ENCODE results near the gene RNF39. TPM values are rescaled to one million over a fixed set of nuclear protein-coding genes. Genes with fewer than 3 reads are reported as not detected.

Gene RNF39
- total and polyA plus RNA-seq, 2 donors (not counting 3 experiments of a cell fraction or from before 2014, with no cell fraction given) = not detected

GRCh38 chr6:30122515-30122914 lies 46.9 kb upstream of the RNF39 start:
- ChIA-PET POLR2A (no interaction called here), CTCF (interaction anchor here (0.6 to 2.5 kb wide), 3 partner anchors 9 to 10 kb away, joined by 4 to 13 read pairs (median 5); no protein-coding TSS in a partner anchor)
- FAIRE-seq (no peak), DNase-seq (ENCODE audit: low read depth, low spot score) (no peak)
- no TSS peak for BruUV-seq (replicated peaks)
- Histone ChIP-seq H2AFZ (ENCODE audit: low read depth, low read length) (no peak overlapping the region), H3K4me3 (replicated peaks in 1 of 3; ENCODE audit: insufficient read depth in 1 of 3, low read depth in 1 of 3, low read length in 3 of 3) (no peak overlapping the region), H3K79me2 (ENCODE audit: control insufficient read depth, insufficient read depth, low read length) (no peaks in the 10 kb centered on the region), H3K27me3 (ENCODE audit: control insufficient read depth in 2 of 2, insufficient read depth in 2 of 2, low read length in 2 of 2) (peaks cover 24% of the 10 kb centered on the region in 2 experiments), H3K36me3 (ENCODE audit: control insufficient read depth in 2 of 2, extremely low read depth in 1 of 2, insufficient read depth in 2 of 2, low read length in 2 of 2) (no peaks in the 10 kb centered on the region), H3K4me2 (ENCODE audit: insufficient read depth, low read length) (no peak overlapping the region), H3K9ac (replicated peaks; ENCODE audit: extremely low read depth, insufficient read depth, low read length) (no peak overlapping the region), H3K9me3 (replicated peaks; ENCODE audit: control insufficient read depth, insufficient read depth, low read length) (no peaks in the 10 kb centered on the region), H3K27ac (ENCODE audit: insufficient read depth, low read depth, low read length) (no peak overlapping the region), H3K4me1 (ENCODE audit: control insufficient read depth, extremely low read depth, insufficient read depth, low read length) (no peaks in the 10 kb centered on the region), H3K9me1 (replicated peaks; ENCODE audit: control insufficient read depth, extremely low read depth, insufficient read depth, low read length) (no peaks in the 10 kb centered on the region), H4K20me1 (replicated peaks; ENCODE audit: control insufficient read depth, extremely low read depth, insufficient read depth, low read length) (no peaks in the 10 kb centered on the region)
- no peak for TF ChIP-seq POLR2A (IDR thresholded peaks at IDR 0.05; ENCODE audit: low read depth, low read length)
- no peak for TF ChIP-seq JUN (IDR thresholded peaks at IDR 0.05; ENCODE audit: borderline replicate concordance, insufficient read depth, insufficient read length, low read depth)
- TF ChIP-seq CTCF (IDR thresholded peaks at IDR 0.05; ENCODE audit: extremely low read depth in 1 of 2, insufficient read depth in 1 of 2, low read depth in 1 of 2, low read length in 2 of 2) = no peak
- TF ChIP-seq FOS (IDR thresholded peaks at IDR 0.05; ENCODE audit: borderline replicate concordance, insufficient read depth, low read length) = no peak
- TF ChIP-seq MYC (IDR thresholded peaks at IDR 0.05; ENCODE audit: low read depth, low read length) = no peak
- dilution Hi-C loops (cut with MboI; ENCODE audit: extremely low pct_ligation_motif_present, low sequenced_read_pairs) = no loop called here
- intact Hi-C loops (cut with micrococcal nuclease) = no loop called here
